CD4-positive, alpha-beta T cell treated with Interleukin-17A for 4 hours (primary cell): ENCODE measurements around the gene CNTRL.

Experiments used
- DNase-seq: peaks from one replicate; pipeline ENCODE4 v3.0.0-alpha.2; 2020; ENCODE audit warnings: mixed read lengths

The CNTRL gene

GRCh38 chr9:121204611-121205010 is 129.9 kb downstream of the CNTRL start:
- DNase-seq, result no peak

- no peak for DNase-seq
These were observed 132.0 kb downstream of the CNTRL start for GRCh38 chr9:121206516-121207370.

DNA sequence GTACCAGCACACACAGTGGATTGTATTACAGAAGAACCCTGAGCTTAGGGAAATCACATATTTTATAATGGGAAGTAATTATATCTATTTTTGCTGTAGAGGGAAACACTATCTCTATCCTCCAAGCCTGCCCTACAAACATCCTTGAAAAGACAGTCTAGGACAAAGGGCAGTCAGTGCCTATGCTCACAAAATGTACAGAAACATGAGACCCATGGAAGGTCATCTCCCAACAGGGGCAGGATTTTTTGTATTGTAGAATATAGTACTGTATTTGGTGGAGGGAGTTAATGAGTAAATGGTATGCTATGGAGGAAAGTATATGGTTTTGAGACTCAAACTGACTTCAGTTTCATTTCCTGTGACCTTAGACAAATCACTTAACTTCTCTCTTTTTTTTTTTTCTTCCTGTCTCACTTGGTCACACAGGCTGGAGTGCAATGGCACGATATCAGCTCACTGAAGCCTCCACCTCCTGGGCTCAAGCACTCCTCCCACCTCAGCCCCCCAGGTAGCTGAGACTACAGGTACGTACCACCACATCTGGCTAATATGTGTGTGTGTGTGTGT is 132.7 kb downstream of the CNTRL start:
- no peak for DNase-seq

DNA sequence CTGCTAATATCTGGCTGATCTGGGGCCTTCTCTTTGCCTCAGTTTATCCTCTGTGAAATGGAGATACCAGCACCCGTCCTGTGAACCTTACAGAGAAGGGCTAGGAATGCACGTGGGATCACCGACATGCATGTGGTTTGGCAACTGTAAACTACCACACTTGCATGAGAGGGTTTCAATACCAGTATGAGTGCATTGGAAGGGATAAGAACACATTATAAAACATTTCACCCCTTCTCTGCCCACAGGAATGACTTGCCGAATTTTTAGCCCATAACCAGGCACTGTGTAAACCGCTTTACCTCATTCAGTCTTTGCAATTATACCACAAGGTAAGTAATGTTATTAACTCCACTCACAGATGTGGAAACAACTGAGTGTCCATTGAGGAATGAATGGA is 135.8 kb downstream of the CNTRL start:
- DNase-seq, result no peak

DNA sequence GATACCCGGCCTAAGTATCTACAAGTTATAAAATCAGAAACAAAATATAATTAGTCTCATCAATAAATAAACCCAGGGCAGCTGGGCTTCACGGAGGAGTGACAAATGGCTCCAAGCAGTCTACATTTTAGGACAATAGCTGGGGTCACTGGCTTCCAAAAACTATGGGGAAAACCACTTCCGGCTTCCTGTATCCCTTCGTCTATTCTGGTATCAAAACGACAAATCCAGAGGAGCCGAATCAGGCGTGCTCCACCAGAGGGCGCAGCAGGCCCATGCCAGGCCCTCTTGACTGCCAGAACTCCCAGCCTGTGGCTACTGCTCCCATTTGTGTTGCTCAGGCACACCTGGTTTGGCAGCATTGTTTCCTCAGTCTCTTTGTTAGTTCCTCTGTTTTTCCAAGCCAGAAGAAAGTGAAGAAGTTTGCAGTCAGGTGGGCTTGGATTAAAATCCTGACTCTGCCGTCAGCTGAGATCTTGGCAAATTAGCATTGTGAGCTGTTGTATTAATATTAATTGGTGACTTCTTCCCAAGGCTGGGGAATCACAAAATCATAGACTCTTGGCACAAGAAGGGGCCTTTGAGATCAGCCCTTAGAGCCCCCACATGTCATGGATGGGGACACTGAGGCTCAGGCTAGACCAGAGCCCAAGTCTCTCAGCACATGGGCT is 138.5 kb downstream of the CNTRL start:
- peak; percentile 76 for DNase-seq

DNA sequence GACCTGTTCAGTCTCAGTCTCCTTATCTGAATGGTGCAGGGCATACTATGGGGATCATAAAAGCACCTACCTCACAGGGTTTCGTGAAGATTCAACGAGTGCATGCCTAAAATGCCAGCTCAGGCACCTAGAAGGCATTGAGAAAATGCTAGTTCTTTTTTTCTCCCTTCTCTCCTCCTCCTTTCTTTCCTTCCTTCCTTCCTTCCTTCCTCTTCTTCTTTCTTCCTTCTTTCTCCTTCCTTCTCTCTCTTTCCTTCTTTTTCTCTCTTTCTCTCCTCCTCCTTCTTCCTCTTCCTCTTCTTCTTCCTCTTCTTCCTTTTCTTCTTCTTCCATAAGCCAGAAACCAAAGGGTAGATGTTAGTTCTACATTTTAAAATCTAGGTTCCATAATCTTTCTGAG is 139.2 kb downstream of the CNTRL start:
- DNase-seq, result no peak

GRCh38 chr9:121216271-121216805 is 141.6 kb downstream of the CNTRL start:
- no peak for DNase-seq

DNA sequence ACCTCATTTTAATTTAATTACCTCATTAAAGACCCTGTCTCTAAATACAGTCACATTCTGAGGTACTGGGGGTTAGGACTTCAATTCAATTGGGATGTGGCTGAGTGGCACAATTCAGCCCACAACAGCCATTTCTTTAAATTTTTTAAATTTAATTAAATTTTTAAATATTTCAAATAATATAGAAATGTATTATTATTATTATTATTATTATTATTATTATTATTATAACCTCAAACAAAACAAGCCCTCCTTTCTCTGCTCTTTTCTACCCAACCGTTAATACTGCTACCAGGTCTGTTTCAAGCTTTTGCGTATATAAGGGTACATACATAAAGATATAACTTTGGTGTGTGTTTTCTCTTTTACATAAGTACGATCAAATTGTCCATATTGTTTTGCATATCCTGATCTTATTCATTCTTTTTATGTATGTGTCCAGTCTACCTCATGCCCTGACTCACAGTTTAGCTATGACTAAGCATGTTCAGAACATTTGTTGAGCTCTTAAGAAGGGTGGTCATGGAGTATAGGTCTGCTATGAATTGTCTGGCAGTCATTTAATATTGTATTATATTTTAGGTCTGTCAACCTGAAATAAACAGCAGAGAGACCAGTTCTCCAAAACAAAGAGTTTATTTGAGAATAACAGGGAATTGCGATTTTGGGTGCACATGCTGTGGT is 143.0 kb downstream of the CNTRL start:
- no peak for DNase-seq

DNA sequence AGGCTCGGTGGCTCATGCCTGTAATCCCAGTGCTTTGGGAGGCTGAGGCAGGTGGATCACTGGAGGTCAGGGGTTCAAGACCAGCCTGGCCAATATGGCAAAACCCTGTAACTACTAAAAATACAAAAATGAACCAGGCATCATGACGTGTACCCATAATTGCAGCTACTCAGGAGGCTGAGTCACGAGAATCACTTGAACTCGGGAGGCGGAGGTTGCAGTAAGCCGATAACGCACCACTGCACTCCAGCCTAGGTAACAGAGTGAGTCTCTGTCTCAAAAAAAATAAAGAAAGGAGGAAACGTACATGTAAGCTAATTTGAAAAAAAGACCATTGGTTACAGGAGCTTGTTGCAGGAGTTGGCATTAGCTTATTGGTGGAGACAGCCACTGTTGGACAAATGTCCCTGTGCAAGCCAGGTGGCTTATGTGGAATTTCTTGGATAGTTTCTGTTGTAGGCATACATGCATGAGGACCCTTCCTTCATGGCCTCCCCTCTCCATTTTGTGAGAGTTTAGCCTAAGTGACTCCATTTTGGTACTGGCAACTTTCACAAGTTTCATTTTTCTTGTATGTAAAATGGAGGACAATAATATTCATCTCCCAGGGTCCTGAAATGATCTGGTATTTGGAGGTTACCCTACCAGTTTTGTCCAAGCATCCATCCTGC is 143.7 kb downstream of the CNTRL start:
- DNase-seq, result no peak

DNA sequence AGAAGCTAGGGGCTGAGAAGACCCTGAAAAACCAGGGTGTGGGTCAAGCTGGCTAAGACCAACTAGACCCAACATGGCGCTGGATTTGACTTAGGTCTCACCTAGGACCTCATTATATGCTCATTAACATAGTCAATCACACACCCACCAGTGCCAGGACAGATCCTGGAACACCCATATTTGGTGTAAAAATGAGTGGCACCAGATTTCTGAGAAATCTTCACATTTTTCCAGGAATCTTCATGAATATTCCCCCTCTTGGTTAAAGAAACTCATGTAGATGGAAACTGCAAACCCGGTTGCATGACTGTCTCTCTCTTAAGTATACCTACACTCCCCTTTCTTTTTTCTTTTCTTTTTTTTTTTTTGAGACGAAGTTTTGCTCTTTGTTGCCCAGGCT is 144.8 kb downstream of the CNTRL start:
- DNase-seq, result no peak

GRCh38 chr9:121220996-121221663 is 146.4 kb downstream of the CNTRL start:
- no peak for DNase-seq

GRCh38 chr9:121221664-121222055 is 146.9 kb downstream of the CNTRL start:
- DNase-seq, result no peak

GRCh38 chr9:121222524-121223171 is 147.9 kb downstream of the CNTRL start:
- DNase-seq, result no peak

- DNase-seq, result no peak
These were observed 150.5 kb downstream of the CNTRL start for GRCh38 chr9:121225240-121225639.

DNA sequence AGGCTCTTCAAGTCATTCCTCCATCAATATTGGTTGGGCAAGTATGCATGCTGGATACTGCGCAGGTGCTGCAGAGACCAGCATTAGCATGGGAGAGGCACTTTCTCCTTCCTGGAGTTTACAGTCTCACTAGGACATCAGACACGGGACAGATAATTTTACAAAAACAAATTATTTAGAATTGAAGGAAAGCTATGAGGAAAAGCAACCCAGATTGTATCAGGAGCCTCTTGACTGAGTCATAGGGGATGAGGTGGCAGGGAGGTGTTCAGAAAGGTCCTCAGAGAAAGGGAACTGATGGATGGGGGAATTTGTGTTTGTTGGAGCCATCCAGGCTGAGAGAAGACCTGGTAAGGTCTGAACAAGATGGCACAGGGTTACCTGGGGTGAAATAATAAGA is 151.4 kb downstream of the CNTRL start:
- DNase-seq, result no peak
